HS-5 (cell line): ENCODE results near the gene JPH4.

Source experiments
- DNase-seq: peaks from one replicate; pipeline ENCODE4 v3.0.0-alpha.2; 2012; ENCODE audit warnings: low read depth

Gene JPH4

GRCh38 chr14:23579311-23579630 lies 681 bp upstream of the JPH4 start:
- DNase-seq, result no peak

- no peak for DNase-seq
Observed at GRCh38 chr14:23577710-23578392, 739 bp downstream of the JPH4 start.

GRCh38 chr14:23577004-23577681 lies 1.4 kb downstream of the JPH4 start:
- DNase-seq, result no peak

- DNase-seq, result no peak
Observed at GRCh38 chr14:23573384-23574015, 5.1 kb downstream of the JPH4 start.

GRCh38 chr14:23572836-23573235 lies 5.8 kb downstream of the JPH4 start:
- DNase-seq, result no peak

GRCh38 chr14:23572524-23572828 lies 6.1 kb downstream of the JPH4 start:
- DNase-seq, result no peak

GRCh38 chr14:23571701-23572523 lies 6.7 kb downstream of the JPH4 start:
- DNase-seq, result no peak

GRCh38 chr14:23570806-23571483 lies 7.6 kb downstream of the JPH4 start:
- DNase-seq, result no peak

GRCh38 chr14:23569443-23570151 lies 9.0 kb downstream of the JPH4 start:
- no peak for DNase-seq

- DNase-seq, result no peak
Observed at GRCh38 chr14:23568600-23569331, 9.8 kb downstream of the JPH4 start.

GRCh38 chr14:23568021-23568599 lies 10.5 kb downstream of the JPH4 start:
- DNase-seq, result no peak

GRCh38 chr14:23567186-23568020 lies 11.2 kb downstream of the JPH4 start, which contains the start of gene AP1G2:
AP1G2 (minus strand) TSS chr14:23567791; CDS start chr14:23567314, 477 bp downstream.
- DNase-seq, result no peak

GRCh38 chr14:23566778-23567185 lies 11.8 kb downstream of the JPH4 start:
- DNase-seq, result no peak

GRCh38 chr14:23566112-23566777 lies 12.3 kb downstream of the JPH4 start:
- no peak for DNase-seq

GRCh38 chr14:23565626-23566025 lies 13.0 kb downstream of the JPH4 start:
- no peak for DNase-seq

- DNase-seq, result no peak
Observed at GRCh38 chr14:23564876-23565275, 13.7 kb downstream of the JPH4 start.

- no peak for DNase-seq
Observed at GRCh38 chr14:23564181-23564812, 14.3 kb downstream of the JPH4 start.

GRCh38 chr14:23563473-23564180 lies 15.0 kb downstream of the JPH4 start:
- DNase-seq, result no peak
